DND-41 (cell line): Measurements from ENCODE around the gene PBLD.

Source experiments
- ATAC-seq: fragments of 200-7000 bp; cut with Tn5 transposase; 3 replicates; pipeline ENCODE4 v1.9.1; 2021; ENCODE audit warnings: low read depth; ENCODE audit not compliant: insufficient read depth
- DNase-seq: peaks from one replicate; pipeline ENCODE4 v3.0.0-alpha.2; 2020
- H2AFZ ChIP-seq: 2 replicates; pipeline ENCODE4 v1.6.0; 2012; ENCODE audit warnings: low read depth, low read length
- H3K27ac ChIP-seq: 2 replicates; pipeline ENCODE4 v1.5.1; 2012; ENCODE audit warnings: low read length, inconsistent platforms
- H3K27me3 ChIP-seq: fragments of 200-600 bp; sonication (generic); 2 replicates; pipeline ENCODE4 v1.6.0; 2012; ENCODE audit warnings: low read length, mild to moderate bottlenecking, inconsistent platforms; ENCODE audit not compliant: insufficient read depth, poor library complexity
- H3K36me3 ChIP-seq: 2 replicates; pipeline ENCODE4 v1.5.1; 2012; ENCODE audit warnings: low read length, inconsistent platforms; ENCODE audit not compliant: insufficient read depth
- H3K4me1 ChIP-seq: 2 replicates; pipeline ENCODE4 v1.5.1; 2012; ENCODE audit warnings: mild to moderate bottlenecking, low read length; ENCODE audit not compliant: insufficient read depth
- H3K4me2 ChIP-seq: 2 replicates; pipeline ENCODE4 v1.6.0; 2012; ENCODE audit warnings: mild to moderate bottlenecking, moderate library complexity, low read length, inconsistent platforms; ENCODE audit not compliant: insufficient read depth
- H3K4me3 ChIP-seq, 2 experiments: fragments of 200-600 bp in 1 of 2; shearing (Covaris generic) in 1 of 2; 2 replicates each; pipeline ENCODE4 v1.5.1; 2012 to 2016; ENCODE audit warnings: inconsistent platforms in 2 of 2, low read length in 2 of 2, mild to moderate bottlenecking in 2 of 2, low read depth in 1 of 2, moderate library complexity in 1 of 2
- H3K79me2 ChIP-seq: 2 replicates; pipeline ENCODE4 v1.6.0; 2012; ENCODE audit warnings: low read length, inconsistent platforms; ENCODE audit not compliant: insufficient read depth
- H3K9ac ChIP-seq: 2 replicates; pipeline ENCODE4 v1.6.0; 2012; ENCODE audit warnings: low read depth, mild to moderate bottlenecking, inconsistent platforms, low read length, moderate library complexity
- H3K9me3 ChIP-seq: 2 replicates; pipeline ENCODE4 v1.5.1; 2012; ENCODE audit warnings: low read length, moderate library complexity, mild to moderate bottlenecking, inconsistent platforms; ENCODE audit not compliant: insufficient read depth, severe bottlenecking
- H4K20me1 ChIP-seq: 2 replicates; pipeline ENCODE4 v1.6.0; 2012; ENCODE audit warnings: low read length; ENCODE audit not compliant: insufficient read depth
- CTCF ChIP-seq: IDR thresholded peaks from 2 replicates; pipeline ENCODE4 v1.5.1; 2012; ENCODE audit warnings: borderline replicate concordance, low read length, moderate library complexity, mild to moderate bottlenecking; ENCODE audit not compliant: poor library complexity, severe bottlenecking; ENCODE audit errors: extremely low read depth
- EZH2 ChIP-seq: IDR thresholded peaks from 3 replicates; pipeline ENCODE4 v1.6.1; 2012; ENCODE audit warnings: borderline replicate concordance, low read depth, mild to moderate bottlenecking, moderate library complexity, low read length, inconsistent platforms; ENCODE audit not compliant: severe bottlenecking

PBLD gene

GRCh38 chr10:68301301-68301700, 31.4 kb downstream of the PBLD start:
- Histone ChIP-seq H3K9ac (no peak overlapping the region), H3K27ac (no peak overlapping the region), H2AFZ (no peak overlapping the region), H3K27me3 (no peaks in the 10 kb centered on the region), H4K20me1 (no peaks in the 10 kb centered on the region), H3K4me1 (no peaks in the 10 kb centered on the region), H3K79me2 (no peaks in the 10 kb centered on the region), H3K36me3 (no peaks in the 10 kb centered on the region), H3K9me3 (no peaks in the 10 kb centered on the region), H3K4me3 (no peak overlapping the region), H3K4me2 (no peak overlapping the region)
- ATAC-seq, result no peak
- TF ChIP-seq EZH2, result no peak
- TF ChIP-seq CTCF, result no peak
- DNase-seq, result no peak

GRCh38 chr10:68296843-68297663, 35.7 kb downstream of the PBLD start:
- ATAC-seq, result no peak
- H3K4me3 ChIP-seq, result no peak overlapping the region
- H3K27ac ChIP-seq, result no peak overlapping the region
- no peak for TF ChIP-seq EZH2
- TF ChIP-seq CTCF, result no peak
- H4K20me1 ChIP-seq, result no peaks in the 10 kb centered on the region
- H3K79me2 ChIP-seq, result no peaks in the 10 kb centered on the region
- H3K27me3 ChIP-seq, result no peaks in the 10 kb centered on the region
- H2AFZ ChIP-seq, result no peak overlapping the region
- no peak overlapping the region for H3K9ac ChIP-seq
- no peaks in the 10 kb centered on the region for H3K4me1 ChIP-seq
- H3K4me2 ChIP-seq, result no peak overlapping the region
- no peak for DNase-seq
- H3K36me3 ChIP-seq, result no peaks in the 10 kb centered on the region
- H3K9me3 ChIP-seq, result no peaks in the 10 kb centered on the region

DNA sequence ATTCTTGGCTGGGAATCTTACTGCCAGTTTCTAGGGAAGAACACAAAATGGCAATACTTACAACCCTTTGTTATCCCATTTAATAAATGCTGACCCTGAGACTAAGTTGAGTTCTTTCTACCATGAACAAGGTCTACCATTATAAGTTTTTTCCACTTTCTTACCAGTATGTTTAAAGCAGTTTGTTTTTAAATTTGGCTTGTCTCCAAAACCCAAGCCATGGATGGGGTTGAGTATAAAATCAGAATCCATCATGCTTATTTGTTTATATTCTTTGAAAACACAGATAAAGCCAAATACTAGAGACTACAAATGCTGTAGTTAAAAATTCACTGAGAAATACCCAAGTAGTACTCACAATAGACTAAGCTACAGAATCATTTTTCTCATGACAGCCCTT, 42.0 kb downstream of the PBLD start:
- Histone ChIP-seq H3K27ac (no peak overlapping the region), H3K4me3 (no peak overlapping the region), H3K4me2 (no peak overlapping the region), H3K79me2 (no peaks in the 10 kb centered on the region), H3K9me3 (no peaks in the 10 kb centered on the region), H3K36me3 (no peaks in the 10 kb centered on the region), H4K20me1 (no peaks in the 10 kb centered on the region), H3K27me3 (no peaks in the 10 kb centered on the region), H3K9ac (no peak overlapping the region), H3K4me1 (no peaks in the 10 kb centered on the region), H2AFZ (no peak overlapping the region)
- DNase-seq (no peak), ATAC-seq (no peak)
- TF ChIP-seq CTCF (no peak), EZH2 (no peak)
